Fibroblast of villous mesenchyme (primary cell): ENCODE results near the gene CLEC4F. TPM values are rescaled to one million over a fixed set of nuclear protein-coding genes. Genes with fewer than 3 reads are reported as not detected.

Experiments
- DNase-seq: peaks from one replicate; pipeline ENCODE4 v3.0.0-alpha.2; 2010; ENCODE audit warnings: low read depth
- H3K4me3 ChIP-seq: 2 replicates; pipeline ENCODE4 v1.5.1; 2011; ENCODE audit warnings: low read depth, mild to moderate bottlenecking, low read length
- CTCF ChIP-seq: IDR thresholded peaks from 2 replicates; pipeline ENCODE4 v1.5.1; 2012; ENCODE audit warnings: low read depth, mild to moderate bottlenecking, low read length; ENCODE audit not compliant: insufficient read depth
- total RNA-seq: library from RNA; depleted of rRNA; stranded (reverse); fragments of >200 nt; gene quantifications from 2 replicates; pipeline ENCODE4 v1.2.3, GENCODE V29; 2012

The CLEC4F gene
- total RNA-seq, 1 donor, result not detected

- H3K4me3 ChIP-seq, result no peak overlapping the region
- no peak for DNase-seq
- no peak for TF ChIP-seq CTCF
Observed at GRCh38 chr2:70816726-70817125, 3.7 kb downstream of the CLEC4F start.

- no peak for TF ChIP-seq CTCF
- no peak for DNase-seq
- no peak overlapping the region for H3K4me3 ChIP-seq
Observed at GRCh38 chr2:70808983-70809958, 11.1 kb downstream of the CLEC4F start.

- H3K4me3 ChIP-seq, result no peak overlapping the region
- DNase-seq, result no peak
- TF ChIP-seq CTCF, result no peak
Observed at GRCh38 chr2:70807828-70808118, 12.6 kb downstream of the CLEC4F start.

GRCh38 chr2:70807102-70807827, 13.1 kb downstream of the CLEC4F start:
- no peak for DNase-seq
- H3K4me3 ChIP-seq, result no peak overlapping the region
- TF ChIP-seq CTCF, result no peak

GRCh38 chr2:70806620-70807019, 13.8 kb downstream of the CLEC4F start:
- TF ChIP-seq CTCF, result no peak
- DNase-seq, result no peak
- H3K4me3 ChIP-seq, result no peak overlapping the region

GRCh38 chr2:70806013-70806412, 14.4 kb downstream of the CLEC4F start:
- H3K4me3 ChIP-seq, result no peak overlapping the region
- no peak for DNase-seq
- no peak for TF ChIP-seq CTCF
